ENCODE data around the gene DST. TPM values are rescaled to one million over a fixed set of nuclear protein-coding genes. Genes with fewer than 3 reads are reported as not detected.

DST gene
- total RNA-seq, 1 experiment from 2014 or later, result 144 TPM

DNA sequence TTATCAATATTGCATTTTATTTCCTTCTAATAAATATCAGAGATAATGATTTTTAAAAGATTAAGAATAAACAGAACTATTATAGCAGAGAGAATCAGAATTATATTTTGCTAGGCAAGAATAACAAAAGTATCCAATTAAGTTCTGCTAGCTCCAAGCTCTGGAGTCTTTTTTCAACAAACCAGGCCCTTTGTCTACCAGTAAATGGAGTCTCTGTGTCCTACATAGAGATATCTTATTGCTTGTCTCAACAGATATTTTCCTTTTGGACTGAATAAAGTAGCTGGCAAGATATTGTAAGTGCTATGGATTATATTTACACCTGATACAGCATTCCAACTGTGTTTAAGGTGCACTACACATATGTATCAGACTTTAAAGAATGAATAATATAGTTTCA is 107.1 kb downstream of the DST start:
- CTCF ChIA-PET, result no interaction called here
- Histone ChIP-seq H3K27me3 (ENCODE audit: insufficient read depth, low read length) (no peaks in the 10 kb centered on the region), H3K79me2 (ENCODE audit: insufficient read depth, low read length) (peaks cover 35% of the 10 kb centered on the region), H3K36me3 (ENCODE audit: control insufficient read depth in 1 of 2, insufficient read depth in 2 of 2, low read length in 2 of 2) (peaks cover 5 to 16% of the 10 kb centered on the region in 2 experiments), H4K20me1 (ENCODE audit: insufficient read depth) (no peaks in the 10 kb centered on the region), H3K9me2 (ENCODE audit: insufficient read depth) (no peaks in the 10 kb centered on the region), H2AFZ (ENCODE audit: low read depth, low read length, poor library complexity, severe bottlenecking) (no peak overlapping the region), H3K9ac (ENCODE audit: low read length) (no peak overlapping the region), H3K27ac (ENCODE audit: low read depth, low read length) (no peak overlapping the region), H3K4me2 (ENCODE audit: low read length) (no peak overlapping the region), H3K9me3 (ENCODE audit: control insufficient read depth in 1 of 2, insufficient read depth in 1 of 2, low read depth in 1 of 2, low read length in 2 of 2) (no peaks in the 10 kb centered on the region), H3K4me1 (ENCODE audit: control insufficient read depth in 1 of 2, insufficient read depth in 2 of 2, low read length in 2 of 2) (no peaks in the 10 kb centered on the region), H3K4me3 (replicated peaks in 1 of 2; ENCODE audit: low read depth in 1 of 2, low read length in 2 of 2) (no peak overlapping the region)
- TF ChIP-seq, protein P1, sequence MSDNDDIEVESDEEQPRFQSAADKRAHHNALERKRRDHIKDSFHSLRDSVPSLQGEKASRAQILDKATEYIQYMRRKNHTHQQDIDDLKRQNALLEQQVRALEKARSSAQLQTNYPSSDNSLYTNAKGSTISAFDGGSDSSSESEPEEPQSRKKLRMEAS (IDR thresholded peaks at IDR 0.05), result no peak
- TF ChIP-seq JUND (IDR thresholded peaks at IDR 0.05) (no peak), SRF (IDR thresholded peaks at IDR 0.05; ENCODE audit: low read depth) (no peak), SP1 (IDR thresholded peaks at IDR 0.05; ENCODE audit: low read depth) (no peak), EGR1 (IDR thresholded peaks at IDR 0.05; ENCODE audit: low read depth) (no peak), TCF7L2 (IDR thresholded peaks at IDR 0.05; ENCODE audit: borderline replicate concordance, extremely low read depth, insufficient read depth, insufficient read length) (no peak), CBX3 (IDR thresholded peaks at IDR 0.05; ENCODE audit: low read depth) (no peak), FOSL1 (IDR thresholded peaks at IDR 0.05; ENCODE audit: low read depth) (no peak), EZH2 (IDR thresholded peaks at IDR 0.05) (no peak)
- TF ChIP-seq, protein P2, sequence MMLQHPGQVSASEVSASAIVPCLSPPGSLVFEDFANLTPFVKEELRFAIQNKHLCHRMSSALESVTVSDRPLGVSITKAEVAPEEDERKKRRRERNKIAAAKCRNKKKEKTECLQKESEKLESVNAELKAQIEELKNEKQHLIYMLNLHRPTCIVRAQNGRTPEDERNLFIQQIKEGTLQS (IDR thresholded peaks at IDR 0.05), result no peak
- TF ChIP-seq, protein P3, sequence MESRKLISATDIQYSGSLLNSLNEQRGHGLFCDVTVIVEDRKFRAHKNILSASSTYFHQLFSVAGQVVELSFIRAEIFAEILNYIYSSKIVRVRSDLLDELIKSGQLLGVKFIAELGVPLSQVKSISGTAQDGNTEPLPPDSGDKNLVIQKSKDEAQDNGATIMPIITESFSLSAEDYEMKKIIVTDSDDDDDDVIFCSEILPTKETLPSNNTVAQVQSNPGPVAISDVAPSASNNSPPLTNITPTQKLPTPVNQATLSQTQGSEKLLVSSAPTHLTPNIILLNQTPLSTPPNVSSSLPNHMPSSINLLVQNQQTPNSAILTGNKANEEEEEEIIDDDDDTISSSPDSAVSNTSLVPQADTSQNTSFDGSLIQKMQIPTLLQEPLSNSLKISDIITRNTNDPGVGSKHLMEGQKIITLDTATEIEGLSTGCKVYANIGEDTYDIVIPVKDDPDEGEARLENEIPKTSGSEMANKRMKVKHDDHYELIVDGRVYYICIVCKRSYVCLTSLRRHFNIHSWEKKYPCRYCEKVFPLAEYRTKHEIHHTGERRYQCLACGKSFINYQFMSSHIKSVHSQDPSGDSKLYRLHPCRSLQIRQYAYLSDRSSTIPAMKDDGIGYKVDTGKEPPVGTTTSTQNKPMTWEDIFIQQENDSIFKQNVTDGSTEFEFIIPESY (IDR thresholded peaks at IDR 0.05; ENCODE audit: extremely low read depth, insufficient replicate concordance, low read length), result no peak
- RAD21 ChIA-PET (ENCODE audit: low non-redundant PET in 1 of 2, low total read pairs in 2 of 2, uncharacterized antibody in 2 of 2, unreplicated experiment in 2 of 2), result no interaction called here
- intact Hi-C loops (cut with micrococcal nuclease), result no loop called here
- ATAC-seq, result no peak
- POLR2A ChIA-PET, result no interaction called here
- no TSS peak for BruUV-seq (replicated peaks)
- no peak for DNase-seq (ENCODE audit: low read depth, low spot score)
